Fibroblast of pulmonary artery (primary cell): ENCODE measurements around the gene GADD45GIP1.

Experiments used
- DNase-seq: peaks from one replicate; pipeline ENCODE4 v3.0.0-alpha.2; 2010; ENCODE audit warnings: low read depth
- H3K4me3 ChIP-seq: replicated peaks from 2 replicates; pipeline ENCODE4 v1.5.1; 2011; ENCODE audit warnings: low read depth, mild to moderate bottlenecking, control low read depth, low read length, moderate library complexity
- TF ChIP-seq, protein P1 (sequence below): IDR thresholded peaks from 2 replicates; pipeline ENCODE4 v1.5.1; 2011; ENCODE audit warnings: mild to moderate bottlenecking, control low read depth, low read length, inconsistent platforms; ENCODE audit errors: missing control alignments

The GADD45GIP1 gene

DNA sequence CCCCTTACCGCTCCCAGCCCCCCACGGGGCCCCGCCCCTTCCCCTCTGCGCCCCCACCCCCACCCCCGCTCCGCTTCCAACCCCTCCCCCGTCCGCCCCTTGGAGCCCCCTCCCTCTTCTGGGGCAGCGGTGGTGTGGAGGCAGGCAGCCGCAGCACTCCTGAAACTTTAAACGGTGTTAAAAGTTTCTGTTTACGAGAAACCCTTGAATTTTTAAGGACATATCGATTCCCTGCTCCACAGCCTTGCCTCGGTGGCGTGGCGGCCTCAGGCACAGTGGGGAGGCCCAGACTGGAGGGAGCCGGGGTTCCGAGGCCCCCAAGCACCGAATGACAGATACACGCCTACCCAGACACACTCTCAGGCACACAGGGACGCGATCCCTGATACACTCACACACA is 33.4 kb upstream of the GADD45GIP1 start:
- TF ChIP-seq, protein P1, sequence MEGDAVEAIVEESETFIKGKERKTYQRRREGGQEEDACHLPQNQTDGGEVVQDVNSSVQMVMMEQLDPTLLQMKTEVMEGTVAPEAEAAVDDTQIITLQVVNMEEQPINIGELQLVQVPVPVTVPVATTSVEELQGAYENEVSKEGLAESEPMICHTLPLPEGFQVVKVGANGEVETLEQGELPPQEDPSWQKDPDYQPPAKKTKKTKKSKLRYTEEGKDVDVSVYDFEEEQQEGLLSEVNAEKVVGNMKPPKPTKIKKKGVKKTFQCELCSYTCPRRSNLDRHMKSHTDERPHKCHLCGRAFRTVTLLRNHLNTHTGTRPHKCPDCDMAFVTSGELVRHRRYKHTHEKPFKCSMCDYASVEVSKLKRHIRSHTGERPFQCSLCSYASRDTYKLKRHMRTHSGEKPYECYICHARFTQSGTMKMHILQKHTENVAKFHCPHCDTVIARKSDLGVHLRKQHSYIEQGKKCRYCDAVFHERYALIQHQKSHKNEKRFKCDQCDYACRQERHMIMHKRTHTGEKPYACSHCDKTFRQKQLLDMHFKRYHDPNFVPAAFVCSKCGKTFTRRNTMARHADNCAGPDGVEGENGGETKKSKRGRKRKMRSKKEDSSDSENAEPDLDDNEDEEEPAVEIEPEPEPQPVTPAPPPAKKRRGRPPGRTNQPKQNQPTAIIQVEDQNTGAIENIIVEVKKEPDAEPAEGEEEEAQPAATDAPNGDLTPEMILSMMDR, result no peak
- DNase-seq, result no peak
- H3K4me3 ChIP-seq, result no peak overlapping the region

- DNase-seq, result no peak
- no peak overlapping the region for H3K4me3 ChIP-seq
- TF ChIP-seq, protein P1, result no peak
These were observed 30.8 kb upstream of the GADD45GIP1 start for GRCh38 chr19:12987781-12988180.

DNA sequence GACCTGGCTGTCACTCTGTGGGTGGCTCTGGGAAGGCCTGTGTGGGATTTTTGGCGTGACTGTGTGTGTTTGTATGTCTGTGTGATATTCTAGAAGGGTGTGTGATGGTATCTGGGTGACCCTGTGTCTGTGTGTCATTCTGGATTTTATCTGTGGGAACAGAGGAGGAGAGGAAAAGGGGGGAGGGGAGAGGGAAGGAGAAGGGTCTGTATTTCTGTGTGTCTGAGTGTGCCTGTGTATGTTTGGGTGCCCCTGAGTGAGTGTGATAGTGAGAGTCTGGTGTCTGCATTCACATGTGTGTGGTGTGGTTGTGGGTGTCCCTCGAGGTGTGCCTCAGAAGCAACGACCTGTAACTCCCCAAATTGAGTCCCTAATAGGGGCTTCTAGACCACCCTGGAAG is 30.2 kb upstream of the GADD45GIP1 start:
- no peak for DNase-seq
- no peak overlapping the region for H3K4me3 ChIP-seq
- TF ChIP-seq, protein P1, result no peak

GRCh38 chr19:12986726-12987125 is 29.7 kb upstream of the GADD45GIP1 start:
- TF ChIP-seq, protein P1, result no peak
- no peak overlapping the region for H3K4me3 ChIP-seq

DNA sequence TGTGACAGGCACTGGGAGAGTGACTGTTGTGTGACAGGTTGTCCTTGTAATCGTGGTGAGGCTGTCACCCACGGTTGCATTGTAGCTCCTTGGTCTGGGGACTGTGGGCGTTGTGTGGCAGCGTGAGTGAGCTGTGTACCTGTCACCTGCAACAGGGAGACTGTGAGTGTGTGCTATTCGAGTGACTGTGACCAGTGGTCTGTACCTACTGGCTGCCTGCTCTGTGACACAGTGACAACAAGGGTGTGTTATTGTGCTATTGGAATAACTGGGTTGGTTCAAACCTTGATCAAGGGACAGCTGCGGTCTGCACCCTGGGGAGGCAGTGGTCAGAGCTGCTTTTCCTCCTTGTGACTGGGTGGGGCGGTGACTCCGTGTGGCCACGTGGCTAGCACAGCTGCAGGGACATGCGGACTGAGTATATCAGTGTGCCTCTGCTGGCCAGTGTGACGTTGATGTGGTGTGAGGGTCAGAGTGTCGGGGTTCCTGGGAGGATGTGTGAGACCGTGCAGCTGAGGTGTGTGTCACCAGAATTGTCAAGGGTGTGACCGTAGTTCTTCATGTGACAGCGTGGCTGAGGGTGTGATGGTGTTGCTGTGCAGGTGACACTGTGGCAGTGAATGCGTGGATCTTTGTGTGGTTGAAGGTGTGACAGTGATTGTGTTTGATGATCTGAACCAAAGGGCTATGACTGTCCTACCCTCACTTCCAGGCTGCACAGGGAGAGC is 28.2 kb upstream of the GADD45GIP1 start:
- no peak for DNase-seq
- TF ChIP-seq, protein P1, result no peak
- no peak overlapping the region for H3K4me3 ChIP-seq

More at GRCh38 chr19:12986726-12987125, 29.7 kb upstream of the GADD45GIP1 start:
- no peak for DNase-seq

GRCh38 chr19:12984683-12985048 is 27.6 kb upstream of the GADD45GIP1 start:
- TF ChIP-seq, protein P1, result no peak
- no peak for DNase-seq
- no peak overlapping the region for H3K4me3 ChIP-seq

- H3K4me3 ChIP-seq, result no peak overlapping the region
- TF ChIP-seq, protein P1, result no peak
- DNase-seq, result no peak
These were observed 27.2 kb upstream of the GADD45GIP1 start for GRCh38 chr19:12984143-12984627.
